Adrenal gland (tissue), 5 donors: ENCODE results near the gene TMEM38A.

Experiments
- POLR2A ChIP-seq, 2 donors: fragments of 450-650 bp; IDR thresholded peaks; one replicate each; pipeline ENCODE4 v1.6.1; 2017; ENCODE audit warnings: antibody characterized with exemption in 2 of 2, mild to moderate bottlenecking in 2 of 2, moderate library complexity in 1 of 2
- TF ChIP-seq, protein P1 (sequence below), 6 experiments: fragments of 450-650 bp in 4 of 6; fragments of 200-600 bp in 2 of 6; sonication (generic) in 1 of 6; IDR thresholded peaks; 1 replicate in 5 of 6; 2 replicates in 1 of 6; pipeline versions ENCODE4 v1.5.1 to v1.8.0; 2016 to 2021; ENCODE audit warnings: antibody characterized with exemption in 6 of 6, mild to moderate bottlenecking in 2 of 6, moderate library complexity in 1 of 6
- donor health status: DM: no; HTN: no; CAD: no.

DNA sequence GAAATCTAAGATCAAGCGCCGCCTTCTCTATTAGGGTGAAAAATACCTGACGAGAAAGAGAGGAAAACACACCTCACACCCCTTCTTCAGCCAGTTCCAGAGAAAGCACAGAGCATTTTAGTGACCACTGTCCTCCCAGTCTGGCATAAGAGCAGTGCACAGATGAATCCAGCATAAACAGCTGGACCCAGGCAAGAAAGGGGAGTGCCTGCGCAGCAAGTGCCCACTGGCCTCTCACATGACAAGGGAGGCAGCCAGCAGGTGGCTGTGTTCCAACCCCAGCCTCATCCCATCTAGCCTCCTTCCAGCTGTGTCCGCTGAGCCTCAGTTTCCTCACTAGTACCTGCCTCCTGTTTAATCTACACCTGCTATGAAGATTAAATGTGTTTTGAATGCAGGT is 40.9 kb upstream of the TMEM38A start:
- TF ChIP-seq, protein P1, sequence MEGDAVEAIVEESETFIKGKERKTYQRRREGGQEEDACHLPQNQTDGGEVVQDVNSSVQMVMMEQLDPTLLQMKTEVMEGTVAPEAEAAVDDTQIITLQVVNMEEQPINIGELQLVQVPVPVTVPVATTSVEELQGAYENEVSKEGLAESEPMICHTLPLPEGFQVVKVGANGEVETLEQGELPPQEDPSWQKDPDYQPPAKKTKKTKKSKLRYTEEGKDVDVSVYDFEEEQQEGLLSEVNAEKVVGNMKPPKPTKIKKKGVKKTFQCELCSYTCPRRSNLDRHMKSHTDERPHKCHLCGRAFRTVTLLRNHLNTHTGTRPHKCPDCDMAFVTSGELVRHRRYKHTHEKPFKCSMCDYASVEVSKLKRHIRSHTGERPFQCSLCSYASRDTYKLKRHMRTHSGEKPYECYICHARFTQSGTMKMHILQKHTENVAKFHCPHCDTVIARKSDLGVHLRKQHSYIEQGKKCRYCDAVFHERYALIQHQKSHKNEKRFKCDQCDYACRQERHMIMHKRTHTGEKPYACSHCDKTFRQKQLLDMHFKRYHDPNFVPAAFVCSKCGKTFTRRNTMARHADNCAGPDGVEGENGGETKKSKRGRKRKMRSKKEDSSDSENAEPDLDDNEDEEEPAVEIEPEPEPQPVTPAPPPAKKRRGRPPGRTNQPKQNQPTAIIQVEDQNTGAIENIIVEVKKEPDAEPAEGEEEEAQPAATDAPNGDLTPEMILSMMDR (IDR thresholded peaks at IDR 0.05): no peak
- no peak for TF ChIP-seq POLR2A (IDR thresholded peaks at IDR 0.05)
